H9 (cell line): ENCODE results near the gene SLC37A2. TPM values are rescaled to one million over a fixed set of nuclear protein-coding genes. Genes with fewer than 3 reads are reported as not detected.

Experiments used
- DNase-seq: peaks from one replicate; pipeline ENCODE4 v3.0.0-alpha.2; 2017
- H2AFZ ChIP-seq: one replicate; pipeline ENCODE4 v1.6.1; 2013; ENCODE audit warnings: mild to moderate bottlenecking, low read length, control low read depth, moderate library complexity
- H2AK5ac ChIP-seq: 2 replicates; pipeline ENCODE4 v1.6.1; 2013; ENCODE audit warnings: low read length, control low read depth, mixed read lengths; ENCODE audit not compliant: insufficient read length
- H2BK120ac ChIP-seq: one replicate; pipeline ENCODE4 v1.6.1; 2013; ENCODE audit warnings: low read depth, mild to moderate bottlenecking, low read length, control low read depth, inconsistent platforms; ENCODE audit not compliant: poor library complexity, severe bottlenecking
- H2BK12ac ChIP-seq: 2 replicates; pipeline ENCODE4 v1.6.1; 2013; ENCODE audit warnings: low read length, control low read depth, mixed read lengths, low read depth; ENCODE audit not compliant: insufficient read length
- H2BK15ac ChIP-seq: 2 replicates; pipeline ENCODE4 v1.6.1; 2013; ENCODE audit warnings: low read depth, low read length, control low read depth
- H2BK20ac ChIP-seq: one replicate; pipeline ENCODE4 v1.6.1; 2013; ENCODE audit warnings: low read depth, mild to moderate bottlenecking, low read length, control low read depth, inconsistent platforms; ENCODE audit not compliant: poor library complexity, severe bottlenecking
- H2BK5ac ChIP-seq: 2 replicates; pipeline ENCODE4 v1.6.1; 2013; ENCODE audit warnings: low read length, control low read depth, mixed read lengths; ENCODE audit not compliant: insufficient read length
- H3K14ac ChIP-seq: 2 replicates; pipeline ENCODE4 v1.6.1; 2013; ENCODE audit warnings: low read length, control low read depth; ENCODE audit not compliant: insufficient read depth
- H3K18ac ChIP-seq: 2 replicates; pipeline ENCODE4 v1.6.1; 2013; ENCODE audit warnings: low read depth, mild to moderate bottlenecking, mixed read lengths, low read length, control low read depth; ENCODE audit not compliant: insufficient read length
- H3K23ac ChIP-seq: 2 replicates; pipeline ENCODE4 v1.6.1; 2013; ENCODE audit warnings: low read length, control low read depth, mixed read lengths, low read depth; ENCODE audit not compliant: insufficient read length
- H3K23me2 ChIP-seq: 2 replicates; pipeline ENCODE4 v1.6.1; 2013; ENCODE audit warnings: low read depth, mild to moderate bottlenecking, mixed read lengths, low read length, control low read depth; ENCODE audit not compliant: insufficient read length, poor library complexity, severe bottlenecking
- H3K27ac ChIP-seq: 2 replicates; pipeline ENCODE4 v1.5.1; 2013; ENCODE audit warnings: low read length, control low read depth, mixed read lengths, low read depth; ENCODE audit not compliant: insufficient read length
- H3K27me3 ChIP-seq: 2 replicates; pipeline ENCODE4 v1.6.1; 2013; ENCODE audit warnings: low read length, control low read depth, inconsistent platforms; ENCODE audit not compliant: insufficient read depth
- H3K4ac ChIP-seq: 2 replicates; pipeline ENCODE4 v1.6.1; 2013; ENCODE audit warnings: low read depth, mild to moderate bottlenecking, control low read depth, inconsistent platforms, low read length, moderate library complexity
- H3K4me1 ChIP-seq: 2 replicates; pipeline ENCODE4 v1.6.1; 2013; ENCODE audit warnings: low read length, control low read depth, inconsistent platforms; ENCODE audit not compliant: insufficient read depth
- H3K4me2 ChIP-seq: 2 replicates; pipeline ENCODE4 v1.6.1; 2013; ENCODE audit warnings: low read length, control low read depth, mixed read lengths; ENCODE audit not compliant: insufficient read length, insufficient read depth
- H3K56ac ChIP-seq: 2 replicates; pipeline ENCODE4 v1.6.1; 2013; ENCODE audit warnings: low read depth, mild to moderate bottlenecking, mixed read lengths, low read length, control low read depth; ENCODE audit not compliant: insufficient read length
- H3K79me1 ChIP-seq: 2 replicates; pipeline ENCODE4 v1.6.1; 2013; ENCODE audit warnings: low read depth, mild to moderate bottlenecking, moderate library complexity, low read length, control low read depth, inconsistent platforms; ENCODE audit not compliant: insufficient read depth, poor library complexity, severe bottlenecking
- H3K79me2 ChIP-seq: 2 replicates; pipeline ENCODE4 v1.6.1; 2013; ENCODE audit warnings: low read length, control low read depth, inconsistent platforms; ENCODE audit not compliant: insufficient read depth
- H3K9ac ChIP-seq: 2 replicates; pipeline ENCODE4 v1.6.1; 2013; ENCODE audit warnings: low read length, control low read depth, mixed read lengths; ENCODE audit not compliant: insufficient read length; ENCODE audit errors: extremely low read depth
- H3K9me3 ChIP-seq: one replicate; pipeline ENCODE4 v1.6.1; 2013; ENCODE audit warnings: low read depth, low read length, inconsistent platforms; ENCODE audit not compliant: control insufficient read depth
- H3T11ph ChIP-seq: one replicate; pipeline ENCODE4 v1.6.1; 2013; ENCODE audit warnings: mild to moderate bottlenecking, low read length, control low read depth, inconsistent platforms
- H4K20me1 ChIP-seq: one replicate; pipeline ENCODE4 v1.6.1; 2013; ENCODE audit not compliant: control insufficient read depth, insufficient read length, insufficient read depth
- H4K5ac ChIP-seq: 2 replicates; pipeline ENCODE4 v1.6.1; 2013; ENCODE audit warnings: low read depth, mild to moderate bottlenecking, mixed read lengths, low read length, control low read depth; ENCODE audit not compliant: insufficient read length
- H4K8ac ChIP-seq: replicated peaks from 2 replicates; pipeline ENCODE4 v1.6.1; 2013; ENCODE audit warnings: low read length, control low read depth, mixed read lengths, low read depth; ENCODE audit not compliant: insufficient read length
- H4K91ac ChIP-seq: 2 replicates; pipeline ENCODE4 v1.6.1; 2013; ENCODE audit warnings: low read depth, mild to moderate bottlenecking, moderate library complexity, mixed read lengths, low read length, control low read depth; ENCODE audit not compliant: insufficient read length
- H3K27ac Mint-ChIP-seq, 3 experiments: 2 replicates in 2 of 3; 3 replicates in 1 of 3; pipeline ENCODE4 v1.8.0; 2020 to 2021; ENCODE audit warnings: mixed read lengths in 3 of 3, mild to moderate bottlenecking in 1 of 3, moderate library complexity in 1 of 3
- H3K27me3 Mint-ChIP-seq: 2 replicates; pipeline ENCODE4 v1.8.0; 2021; ENCODE audit warnings: low read depth, mild to moderate bottlenecking, moderate library complexity, mixed read lengths
- H3K36me3 Mint-ChIP-seq, 3 experiments: 2 replicates in 2 of 3; 3 replicates in 1 of 3; pipeline ENCODE4 v1.8.0; 2020 to 2021; ENCODE audit warnings: low read depth in 3 of 3, mixed read lengths in 3 of 3; ENCODE audit not compliant: insufficient read depth in 1 of 3
- H3K4me1 Mint-ChIP-seq, 2 experiments: 2 replicates each; pipeline ENCODE4 v1.8.0; 2020; ENCODE audit warnings: mixed read lengths in 2 of 2
- H3K4me3 Mint-ChIP-seq, 2 experiments: 2 replicates in 1 of 2; 3 replicates in 1 of 2; pipeline ENCODE4 v1.8.0; 2020 to 2021; ENCODE audit warnings: mild to moderate bottlenecking in 2 of 2, mixed read lengths in 2 of 2, moderate library complexity in 1 of 2
- H3K9me3 Mint-ChIP-seq, 2 experiments: 2 replicates in 1 of 2; 3 replicates in 1 of 2; pipeline ENCODE4 v1.8.0; 2020; ENCODE audit warnings: mild to moderate bottlenecking in 2 of 2, mixed read lengths in 2 of 2, moderate library complexity in 1 of 2
- CTCF ChIP-seq: fragments of 200-600 bp; sonication (generic); conservative IDR thresholded peaks from 3 replicates; pipeline ENCODE4 v1.8.0; 2021; ENCODE audit warnings: antibody characterized with exemption, mild to moderate bottlenecking
- WGBS: extraction: QIAGEN DNeasy Blood & Tissue Kit; methylation state at CpG from one replicate; pipeline ENCODE4 v1.1.7; 2013; ENCODE audit warnings: missing lambda C conversion rate, low lambda C conversion rate, mixed read lengths; ENCODE audit not compliant: insufficient read length; ENCODE audit errors: extremely low coverage; 5-methylcytosine and 5-hydroxymethylcytosine counted together
- total RNA-seq: library from RNA; stranded (reverse); gene quantifications from 2 replicates; pipeline ENCODE4 v1.2.1, GENCODE V29; 2021

Gene SLC37A2
- total RNA-seq, 1 experiment from 2014 or later = 1.2 TPM

GRCh38 chr11:125108469-125108868 is 45.4 kb downstream of the SLC37A2 start:
- Histone ChIP-seq H3K79me1 (no peaks in the 10 kb centered on the region), H4K20me1 (no peaks in the 10 kb centered on the region), H3K14ac (no peak overlapping the region), H3K23ac (no peak overlapping the region), H3K18ac (no peak overlapping the region), H4K5ac (no peak overlapping the region), H3K79me2 (no peaks in the 10 kb centered on the region), H3K27ac (no peak overlapping the region), H2BK20ac (no peak overlapping the region), H2BK12ac (no peak overlapping the region), H4K91ac (no peak overlapping the region), H3K56ac (no peak overlapping the region), H3K27me3 (no peaks in the 10 kb centered on the region), H2AFZ (no peak overlapping the region), H2AK5ac (no peak overlapping the region), H3K4me2 (no peak overlapping the region), H2BK120ac (no peak overlapping the region), H3K9ac (no peak overlapping the region), H3K4me1 (no peaks in the 10 kb centered on the region; the same call in 1 of the 2 replicates), H2BK5ac (no peak overlapping the region), H3T11ph (no peak overlapping the region), H2BK15ac (no peak overlapping the region), H3K9me3 (no peaks in the 10 kb centered on the region), H4K8ac (no peak overlapping the region), H3K4ac (no peak overlapping the region), H3K23me2 (peaks cover 3% of the 10 kb centered on the region)
- H3K27me3 Mint-ChIP-seq = peaks cover 5% of the 10 kb centered on the region
- DNase-seq = no peak
- WGBS = no CpG with 5 or more reads among the region's 3 CpGs
- H3K9me3 Mint-ChIP-seq = peaks cover 17 to 19% of the 10 kb centered on the region in 2 experiments
- H3K36me3 Mint-ChIP-seq = peaks cover 16 to 55% (median 20%) of the 10 kb centered on the region in 3 experiments
- H3K4me1 Mint-ChIP-seq = peaks cover 21 to 32% of the 10 kb centered on the region in 2 experiments
- H3K4me3 Mint-ChIP-seq = no peak overlapping the region
- no peak for TF ChIP-seq CTCF
- H3K27ac Mint-ChIP-seq = no peak overlapping the region
